IMR-90 (cell line): ENCODE measurements around the gene FUT9. TPM values are rescaled to one million over a fixed set of nuclear protein-coding genes. Genes with fewer than 3 reads are reported as not detected.

ENCODE experiments used
- ATAC-seq: fragments of 200-7000 bp; cut with Tn5 transposase; 2 replicates; pipeline ENCODE4 v1.9.1; 2020; ENCODE audit warnings: low read depth, mild to moderate bottlenecking, moderate library complexity
- BruUV-seq: library from RNA; stranded (reverse); fragments of 400-500 nt; replicated peaks from 2 replicates; lab custom pipeline; 2021; lab: Mats Ljungman, UMichigan
- CTCF ChIA-PET: fragments of 300-600 bp; formaldehyde crosslinking; extraction: SDS; loops from one replicate; lab custom pipeline; 2021; ENCODE audit warnings: antibody characterized with exemption; lab: Yijun Ruan, JAX
- POLR2A ChIA-PET: fragments of 300-600 bp; sonication (Branson Sonifier 250); formaldehyde crosslinking; loops from one replicate; lab custom pipeline; 2022; ENCODE audit warnings: antibody characterized with exemption; ENCODE audit not compliant: unreplicated experiment; lab: Charles Lee
- DNase-seq: peaks from one replicate; pipeline ENCODE4 v3.0.0; 2013
- H2AFZ ChIP-seq: replicated peaks from 2 replicates; pipeline ENCODE3; 2013; ENCODE audit warnings: low read length, mild to moderate bottlenecking; ENCODE audit not compliant: poor library complexity
- H2AK5ac ChIP-seq: 2 replicates; pipeline ENCODE4 v1.6.1; 2013; ENCODE audit warnings: low read depth, low read length, inconsistent platforms
- H2AK9ac ChIP-seq: replicated peaks from 2 replicates; pipeline ENCODE3; 2013; ENCODE audit warnings: mild to moderate bottlenecking, low read depth, low read length, moderate library complexity; ENCODE audit not compliant: poor library complexity
- H2BK120ac ChIP-seq: 2 replicates; pipeline ENCODE4 v1.6.1; 2013; ENCODE audit warnings: low read depth, low read length, inconsistent platforms
- H2BK15ac ChIP-seq: 3 replicates; pipeline ENCODE4 v1.6.1; 2013; ENCODE audit warnings: low read depth, low read length, inconsistent platforms
- H2BK20ac ChIP-seq: 2 replicates; pipeline ENCODE4 v1.6.1; 2013; ENCODE audit warnings: low read depth, mild to moderate bottlenecking, inconsistent platforms, low read length, moderate library complexity
- H2BK5ac ChIP-seq: 2 replicates; pipeline ENCODE4 v1.6.1; 2013; ENCODE audit warnings: mild to moderate bottlenecking, low read depth, low read length, inconsistent platforms; ENCODE audit not compliant: poor library complexity, severe bottlenecking
- H3K14ac ChIP-seq: replicated peaks from 2 replicates; pipeline ENCODE4 v1.6.1; 2013; ENCODE audit warnings: low read depth, low read length, inconsistent platforms
- H3K18ac ChIP-seq: 2 replicates; pipeline ENCODE4 v1.6.1; 2013; ENCODE audit warnings: low read depth, low read length, control low read depth
- H3K23ac ChIP-seq: 2 replicates; pipeline ENCODE4 v1.6.1; 2013; ENCODE audit warnings: low read depth, low read length, inconsistent platforms
- H3K27ac ChIP-seq: 2 replicates; pipeline ENCODE4 v1.5.1; 2013; ENCODE audit warnings: mild to moderate bottlenecking, control low read depth, low read length; ENCODE audit not compliant: insufficient read depth
- H3K27me3 ChIP-seq: 2 replicates; pipeline ENCODE4 v1.6.1; 2013; ENCODE audit warnings: low read length; ENCODE audit not compliant: control insufficient read depth, insufficient read depth
- H3K36me3 ChIP-seq: 2 replicates; pipeline ENCODE4 v1.6.1; 2013; ENCODE audit warnings: low read length, mixed read lengths; ENCODE audit not compliant: control insufficient read depth, insufficient read depth
- H3K4ac ChIP-seq: 2 replicates; pipeline ENCODE4 v1.6.1; 2013; ENCODE audit warnings: low read depth, low read length, inconsistent platforms
- H3K4me1 ChIP-seq: 2 replicates; pipeline ENCODE4 v1.6.1; 2013; ENCODE audit warnings: low read length, mixed read lengths; ENCODE audit not compliant: control insufficient read depth, insufficient read depth
- H3K4me2 ChIP-seq: 2 replicates; pipeline ENCODE4 v1.6.1; 2013; ENCODE audit warnings: low read depth, mild to moderate bottlenecking, control low read depth, low read length, moderate library complexity
- H3K4me3 ChIP-seq: 2 replicates; pipeline ENCODE4 v1.5.1; 2013; ENCODE audit warnings: low read depth, mild to moderate bottlenecking, control low read depth, low read length, moderate library complexity; ENCODE audit not compliant: insufficient read depth
- H3K56ac ChIP-seq: 2 replicates; pipeline ENCODE4 v1.6.1; 2013; ENCODE audit warnings: low read length, inconsistent platforms; ENCODE audit not compliant: insufficient read depth; ENCODE audit errors: extremely low read depth
- H3K79me1 ChIP-seq, 2 experiments: 2 replicates each; pipeline ENCODE4 v1.6.1; 2013; ENCODE audit warnings: low read length in 2 of 2, inconsistent platforms in 1 of 2, low read depth in 1 of 2
- H3K9ac ChIP-seq: 2 replicates; pipeline ENCODE4 v1.6.1; 2013; ENCODE audit warnings: low read depth, low read length, control low read depth
- H3K9me1 ChIP-seq: 2 replicates; pipeline ENCODE4 v1.6.1; 2013; ENCODE audit warnings: low read length, inconsistent platforms; ENCODE audit not compliant: insufficient read depth
- H3K9me3 ChIP-seq: 2 replicates; pipeline ENCODE4 v1.6.1; 2013; ENCODE audit warnings: low read length; ENCODE audit not compliant: control insufficient read depth, insufficient read depth
- H4K20me1 ChIP-seq: 2 replicates; pipeline ENCODE4 v1.6.1; 2013; ENCODE audit warnings: low read length, inconsistent platforms; ENCODE audit not compliant: insufficient read depth
- H4K5ac ChIP-seq: 2 replicates; pipeline ENCODE4 v1.6.1; 2013; ENCODE audit warnings: mild to moderate bottlenecking, low read depth, low read length, control low read depth
- H4K8ac ChIP-seq, 2 experiments: 2 replicates each; pipeline ENCODE4 v1.6.1; 2013; ENCODE audit warnings: low read depth in 2 of 2, low read length in 2 of 2, control low read depth in 1 of 2, inconsistent platforms in 1 of 2
- H4K91ac ChIP-seq: 2 replicates; pipeline ENCODE4 v1.6.1; 2013; ENCODE audit warnings: low read depth, low read length, inconsistent platforms; ENCODE audit not compliant: insufficient read depth
- BHLHE40 ChIP-seq: fragments of 150-350 bp; IDR thresholded peaks from 2 replicates; pipeline ENCODE4 v1.6.1; 2016; ENCODE audit warnings: mild to moderate bottlenecking, low read depth, low read length
- CEBPB ChIP-seq: IDR thresholded peaks from 2 replicates; pipeline ENCODE4 v1.6.1; 2012; ENCODE audit warnings: low read depth, low read length, improper control_type of control experiment
- CHD1 ChIP-seq: IDR thresholded peaks from 2 replicates; pipeline ENCODE4 v1.6.1; 2012; ENCODE audit warnings: low read depth, low read length, improper control_type of control experiment
- FOS ChIP-seq: fragments of 150-350 bp; IDR thresholded peaks from 2 replicates; pipeline ENCODE4 v1.6.1; 2016; ENCODE audit warnings: low read depth, low read length
- MAFK ChIP-seq: IDR thresholded peaks from 2 replicates; pipeline ENCODE4 v1.6.1; 2012; ENCODE audit warnings: low read depth, low read length, improper control_type of control experiment
- MAZ ChIP-seq: IDR thresholded peaks from 2 replicates; pipeline ENCODE4 v1.6.1; 2012; ENCODE audit warnings: low read depth, mild to moderate bottlenecking, low read length, improper control_type of control experiment, moderate library complexity, borderline replicate concordance
- MXI1 ChIP-seq: IDR thresholded peaks from 2 replicates; pipeline ENCODE4 v1.6.1; 2012; ENCODE audit warnings: low read depth, mild to moderate bottlenecking, low read length, moderate library complexity, borderline replicate concordance
- NFE2L2 ChIP-seq: fragments of 150-350 bp; IDR thresholded peaks from 2 replicates; pipeline ENCODE4 v1.6.1; 2016; ENCODE audit warnings: low read depth, mild to moderate bottlenecking, low read length
- POLR2A ChIP-seq: IDR thresholded peaks from 2 replicates; pipeline ENCODE4 v1.6.1; 2012; ENCODE audit warnings: mild to moderate bottlenecking, low read depth, low read length
- RAD21 ChIP-seq: IDR thresholded peaks from 2 replicates; pipeline ENCODE4 v1.6.1; 2012; ENCODE audit warnings: low read length, improper control_type of control experiment
- RCOR1 ChIP-seq: IDR thresholded peaks from 2 replicates; pipeline ENCODE4 v1.6.1; 2012; ENCODE audit warnings: mild to moderate bottlenecking, low read length, improper control_type of control experiment; ENCODE audit not compliant: insufficient replicate concordance
- RFX5 ChIP-seq: IDR thresholded peaks from 2 replicates; pipeline ENCODE4 v1.8.0; 2012; ENCODE audit warnings: low read depth, mild to moderate bottlenecking, low read length, moderate library complexity
- SMC3 ChIP-seq: fragments of 150-350 bp; IDR thresholded peaks from 2 replicates; pipeline ENCODE4 v1.6.1; 2016; ENCODE audit warnings: low read depth, mild to moderate bottlenecking, antibody characterized with exemption, low read length, moderate library complexity
- USF2 ChIP-seq: fragments of 150-350 bp; IDR thresholded peaks from 2 replicates; pipeline ENCODE4 v1.6.1; 2017; ENCODE audit warnings: mild to moderate bottlenecking, antibody characterized with exemption, low read length, low read depth
- dilution Hi-C: fragments of 300-500 bp; cut with HindIII; formaldehyde crosslinking; loops from one replicate; pipeline ENCODE4 v1.14.3; 2018; ENCODE audit warnings: low sequenced_read_pairs; ENCODE audit not compliant: unreplicated experiment
- in situ Hi-C: fragments of 300-500 bp; cut with MboI; formaldehyde crosslinking; loops from 3 replicates; pipeline ENCODE4 v1.14.3; 2019; ENCODE audit warnings: low sequenced_read_pairs, inconsistent platforms, mixed read lengths
- intact Hi-C: fragments of 100-400 bp; cut with micrococcal nuclease; formaldehyde crosslinking; loops from 2 replicates; pipeline ENCODE4 v1.10.0; 2022
- polyA plus RNA-seq, 3 experiments: library from polyadenylated mRNA; depleted of rRNA; stranded (reverse); fragments of >200 nt; gene quantifications; 2 replicates each; pipeline ENCODE4 v1.2.3, GENCODE V29; 2012; ENCODE audit warnings: low replicate concordance in 1 of 3
- total RNA-seq: library from RNA; depleted of rRNA; stranded (reverse); fragments of >200 nt; gene quantifications from 2 replicates; pipeline ENCODE4 v1.2.3, GENCODE V29; 2012
- TF ChIP-seq, protein P1 (sequence below): fragments of 150-350 bp; IDR thresholded peaks from 2 replicates; pipeline ENCODE4 v1.6.1; 2016; ENCODE audit warnings: low read depth, mild to moderate bottlenecking, low read length, moderate library complexity, borderline replicate concordance
- TF ChIP-seq, protein P2 (sequence below): conservative IDR thresholded peaks from 2 replicates; pipeline ENCODE4 v1.5.1; 2012; ENCODE audit warnings: mild to moderate bottlenecking, low read depth, low read length, improper control_type of control experiment

FUT9 gene
- total and polyA plus RNA-seq, 2 of the 4 experiments (the other 2 are of a cell fraction), result under 0.01 TPM; not detected in 1

DNA sequence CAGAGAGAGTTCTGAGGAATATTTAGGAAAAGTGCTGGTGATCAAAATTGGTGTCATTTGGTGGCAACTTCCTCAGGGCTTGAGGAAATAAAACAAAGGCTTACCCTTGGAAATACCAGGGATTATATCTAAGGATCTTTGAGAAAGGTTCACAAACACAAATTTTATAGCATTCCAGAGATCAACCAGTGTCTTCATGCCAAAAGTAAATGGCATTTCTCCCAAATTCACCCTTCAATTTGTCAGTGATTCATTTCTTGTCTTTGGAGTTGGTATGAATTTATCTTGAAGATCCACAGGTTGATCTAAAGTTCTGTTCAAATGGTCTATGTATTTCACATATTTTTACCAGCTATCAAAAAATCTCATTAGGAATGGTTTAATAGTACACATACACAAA lies 181.5 kb downstream of the FUT9 start:
- ATAC-seq (no peak), DNase-seq (no peak)
- intact Hi-C loops (no loop called here), dilution Hi-C loops (no loop called here), in situ Hi-C loops (no loop called here)
- ChIA-PET POLR2A (no interaction called here), CTCF (interaction anchor here (0.7 kb wide), 1 partner anchor 685 kb away, joined by 3 read pairs; no protein-coding TSS in a partner anchor)
- no peaks in the 10 kb centered on the region for H3K79me1 ChIP-seq
- no peaks in the 10 kb centered on the region for H3K4me1 ChIP-seq
- H3K9me1 ChIP-seq, result no peaks in the 10 kb centered on the region
- H3K27me3 ChIP-seq, result no peaks in the 10 kb centered on the region
- no peak overlapping the region for H2AK9ac ChIP-seq
- H2BK120ac ChIP-seq, result no peak overlapping the region
- H2AFZ ChIP-seq, result no peak overlapping the region
- no peak overlapping the region for H3K23ac ChIP-seq
- no peak overlapping the region for H3K9ac ChIP-seq
- H2AK5ac ChIP-seq, result no peak overlapping the region
- H3K56ac ChIP-seq, result no peak overlapping the region
- H3K14ac ChIP-seq, result no peak overlapping the region
- H3K4me2 ChIP-seq, result no peak overlapping the region
- TF ChIP-seq, protein P1, sequence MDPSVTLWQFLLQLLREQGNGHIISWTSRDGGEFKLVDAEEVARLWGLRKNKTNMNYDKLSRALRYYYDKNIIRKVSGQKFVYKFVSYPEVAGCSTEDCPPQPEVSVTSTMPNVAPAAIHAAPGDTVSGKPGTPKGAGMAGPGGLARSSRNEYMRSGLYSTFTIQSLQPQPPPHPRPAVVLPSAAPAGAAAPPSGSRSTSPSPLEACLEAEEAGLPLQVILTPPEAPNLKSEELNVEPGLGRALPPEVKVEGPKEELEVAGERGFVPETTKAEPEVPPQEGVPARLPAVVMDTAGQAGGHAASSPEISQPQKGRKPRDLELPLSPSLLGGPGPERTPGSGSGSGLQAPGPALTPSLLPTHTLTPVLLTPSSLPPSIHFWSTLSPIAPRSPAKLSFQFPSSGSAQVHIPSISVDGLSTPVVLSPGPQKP, result no peak
- TF ChIP-seq CEBPB (no peak), MXI1 (no peak), RFX5 (no peak), RAD21 (no peak), BHLHE40 (no peak), MAZ (no peak), CHD1 (no peak), SMC3 (no peak), USF2 (no peak), RCOR1 (no peak), POLR2A (no peak), NFE2L2 (no peak), FOS (no peak), MAFK (no peak)
- TF ChIP-seq, protein P2, sequence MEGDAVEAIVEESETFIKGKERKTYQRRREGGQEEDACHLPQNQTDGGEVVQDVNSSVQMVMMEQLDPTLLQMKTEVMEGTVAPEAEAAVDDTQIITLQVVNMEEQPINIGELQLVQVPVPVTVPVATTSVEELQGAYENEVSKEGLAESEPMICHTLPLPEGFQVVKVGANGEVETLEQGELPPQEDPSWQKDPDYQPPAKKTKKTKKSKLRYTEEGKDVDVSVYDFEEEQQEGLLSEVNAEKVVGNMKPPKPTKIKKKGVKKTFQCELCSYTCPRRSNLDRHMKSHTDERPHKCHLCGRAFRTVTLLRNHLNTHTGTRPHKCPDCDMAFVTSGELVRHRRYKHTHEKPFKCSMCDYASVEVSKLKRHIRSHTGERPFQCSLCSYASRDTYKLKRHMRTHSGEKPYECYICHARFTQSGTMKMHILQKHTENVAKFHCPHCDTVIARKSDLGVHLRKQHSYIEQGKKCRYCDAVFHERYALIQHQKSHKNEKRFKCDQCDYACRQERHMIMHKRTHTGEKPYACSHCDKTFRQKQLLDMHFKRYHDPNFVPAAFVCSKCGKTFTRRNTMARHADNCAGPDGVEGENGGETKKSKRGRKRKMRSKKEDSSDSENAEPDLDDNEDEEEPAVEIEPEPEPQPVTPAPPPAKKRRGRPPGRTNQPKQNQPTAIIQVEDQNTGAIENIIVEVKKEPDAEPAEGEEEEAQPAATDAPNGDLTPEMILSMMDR, result no peak
- H2BK20ac ChIP-seq, result no peak overlapping the region
- no peak overlapping the region for H2BK5ac ChIP-seq
- H4K91ac ChIP-seq, result no peak overlapping the region
- H4K20me1 ChIP-seq, result no peaks in the 10 kb centered on the region
- H2BK15ac ChIP-seq, result no peak overlapping the region
- H3K18ac ChIP-seq, result no peak overlapping the region
- H3K4me3 ChIP-seq, result no peak overlapping the region
- no peaks in the 10 kb centered on the region for H3K9me3 ChIP-seq
- H3K36me3 ChIP-seq, result no peaks in the 10 kb centered on the region
- H3K4ac ChIP-seq, result no peak overlapping the region
- no peak overlapping the region for H4K5ac ChIP-seq
- H3K27ac ChIP-seq, result no peak overlapping the region
- no peak overlapping the region for H4K8ac ChIP-seq
- no TSS peak for BruUV-seq
